Erythroblast (primary cell): ENCODE data around the gene ACADS.

Experiments
- GATA1 ChIP-seq: IDR thresholded peaks from 2 replicates; pipeline ENCODE4 v1.6.1; 2011; ENCODE audit warnings: low read depth, mild to moderate bottlenecking, control low read depth, low read length, moderate library complexity
- POLR2A ChIP-seq: IDR thresholded peaks from 2 replicates; pipeline ENCODE4 v1.6.1; 2011; ENCODE audit warnings: mild to moderate bottlenecking, low read length

GRCh38 chr12:120678572-120678971 is 47.1 kb upstream of the ACADS start:
- TF ChIP-seq POLR2A: no peak
- TF ChIP-seq GATA1: no peak
